ENCODE data around the gene LRRC55. TPM values are rescaled to one million over a fixed set of nuclear protein-coding genes. Genes with fewer than 3 reads are reported as not detected.

The LRRC55 gene
- polyA plus RNA-seq (2012; ENCODE audit: missing spikeins), result not detected

- no peak for FAIRE-seq
- DNase-seq (ENCODE audit: insufficient read length), result no peak
- TF ChIP-seq POLR2AphosphoS5 (IDR thresholded peaks at IDR 0.05; ENCODE audit: low read depth, low read length) (no peak), POLR2A (IDR thresholded peaks at IDR 0.05; ENCODE audit: low read depth, low read length) (no peak), TAF1 (IDR thresholded peaks at IDR 0.05; ENCODE audit: borderline replicate concordance, low read depth, low read length) (no peak)
These were observed at the start of gene LRRC55 for GRCh38 chr11:57181678-57182305. Gene LRRC55 (plus strand): TSS chr11:57181953. CDS start chr11:57182023, 70 bp downstream.

GRCh38 chr11:57133366-57134038, 48.3 kb upstream of the LRRC55 start:
- DNase-seq (ENCODE audit: insufficient read length) (no peak), FAIRE-seq (no peak)
- TF ChIP-seq TAF1 (IDR thresholded peaks at IDR 0.05; ENCODE audit: borderline replicate concordance, low read depth, low read length) (no peak), POLR2A (IDR thresholded peaks at IDR 0.05; ENCODE audit: low read depth, low read length) (no peak), POLR2AphosphoS5 (IDR thresholded peaks at IDR 0.05; ENCODE audit: low read depth, low read length) (no peak)

GRCh38 chr11:57134284-57134683, 47.5 kb upstream of the LRRC55 start:
- TF ChIP-seq POLR2A (IDR thresholded peaks at IDR 0.05; ENCODE audit: low read depth, low read length), result no peak
- TF ChIP-seq TAF1 (IDR thresholded peaks at IDR 0.05; ENCODE audit: borderline replicate concordance, low read depth, low read length), result no peak
- no peak for TF ChIP-seq POLR2AphosphoS5 (IDR thresholded peaks at IDR 0.05; ENCODE audit: low read depth, low read length)
- FAIRE-seq (no peak), DNase-seq (ENCODE audit: insufficient read length) (no peak)

- FAIRE-seq, result no peak
- TF ChIP-seq TAF1 (IDR thresholded peaks at IDR 0.05; ENCODE audit: borderline replicate concordance, low read depth, low read length) (no peak), POLR2A (IDR thresholded peaks at IDR 0.05; ENCODE audit: low read depth, low read length) (no peak), POLR2AphosphoS5 (IDR thresholded peaks at IDR 0.05; ENCODE audit: low read depth, low read length) (no peak)
- no peak for DNase-seq (ENCODE audit: insufficient read length)
These were observed 46.6 kb upstream of the LRRC55 start for GRCh38 chr11:57135020-57135751.

GRCh38 chr11:57140568-57140967, 41.2 kb upstream of the LRRC55 start:
- FAIRE-seq (no peak), DNase-seq (ENCODE audit: insufficient read length) (no peak)
- TF ChIP-seq POLR2AphosphoS5 (IDR thresholded peaks at IDR 0.05; ENCODE audit: low read depth, low read length), result no peak
- no peak for TF ChIP-seq POLR2A (IDR thresholded peaks at IDR 0.05; ENCODE audit: low read depth, low read length)
- no peak for TF ChIP-seq TAF1 (IDR thresholded peaks at IDR 0.05; ENCODE audit: borderline replicate concordance, low read depth, low read length)

GRCh38 chr11:57143459-57143858, 38.3 kb upstream of the LRRC55 start:
- FAIRE-seq (no peak), DNase-seq (ENCODE audit: insufficient read length) (no peak)

GRCh38 chr11:57144075-57144474, 37.7 kb upstream of the LRRC55 start:
- no peak for DNase-seq (ENCODE audit: insufficient read length)
- TF ChIP-seq POLR2A (IDR thresholded peaks at IDR 0.05; ENCODE audit: low read depth, low read length) (no peak), TAF1 (IDR thresholded peaks at IDR 0.05; ENCODE audit: borderline replicate concordance, low read depth, low read length) (no peak), POLR2AphosphoS5 (IDR thresholded peaks at IDR 0.05; ENCODE audit: low read depth, low read length) (no peak)
- FAIRE-seq, result no peak

More at GRCh38 chr11:57143459-57143858, 38.3 kb upstream of the LRRC55 start:
- no peak for TF ChIP-seq TAF1 (IDR thresholded peaks at IDR 0.05; ENCODE audit: borderline replicate concordance, low read depth, low read length)
- no peak for TF ChIP-seq POLR2A (IDR thresholded peaks at IDR 0.05; ENCODE audit: low read depth, low read length)
- no peak for TF ChIP-seq POLR2AphosphoS5 (IDR thresholded peaks at IDR 0.05; ENCODE audit: low read depth, low read length)

- no peak for TF ChIP-seq POLR2AphosphoS5 (IDR thresholded peaks at IDR 0.05; ENCODE audit: low read depth, low read length)
- no peak for TF ChIP-seq POLR2A (IDR thresholded peaks at IDR 0.05; ENCODE audit: low read depth, low read length)
- no peak for TF ChIP-seq TAF1 (IDR thresholded peaks at IDR 0.05; ENCODE audit: borderline replicate concordance, low read depth, low read length)
- DNase-seq (ENCODE audit: insufficient read length), result no peak
These were observed 37.0 kb upstream of the LRRC55 start for GRCh38 chr11:57144531-57145320.

GRCh38 chr11:57146301-57146700, 35.5 kb upstream of the LRRC55 start:
- TF ChIP-seq POLR2A (IDR thresholded peaks at IDR 0.05; ENCODE audit: low read depth, low read length) (no peak), TAF1 (IDR thresholded peaks at IDR 0.05; ENCODE audit: borderline replicate concordance, low read depth, low read length) (no peak), POLR2AphosphoS5 (IDR thresholded peaks at IDR 0.05; ENCODE audit: low read depth, low read length) (no peak)
- no peak for FAIRE-seq
- DNase-seq (ENCODE audit: insufficient read length), result no peak

More at GRCh38 chr11:57144531-57145320, 37.0 kb upstream of the LRRC55 start:
- FAIRE-seq, result no peak

- FAIRE-seq, result no peak
- TF ChIP-seq POLR2A (IDR thresholded peaks at IDR 0.05; ENCODE audit: low read depth, low read length) (no peak), TAF1 (IDR thresholded peaks at IDR 0.05; ENCODE audit: borderline replicate concordance, low read depth, low read length) (no peak), POLR2AphosphoS5 (IDR thresholded peaks at IDR 0.05; ENCODE audit: low read depth, low read length) (no peak)
These were observed 33.1 kb upstream of the LRRC55 start for GRCh38 chr11:57148621-57149020.

GRCh38 chr11:57150454-57150917, 31.3 kb upstream of the LRRC55 start:
- TF ChIP-seq POLR2A (IDR thresholded peaks at IDR 0.05; ENCODE audit: low read depth, low read length) (no peak), TAF1 (IDR thresholded peaks at IDR 0.05; ENCODE audit: borderline replicate concordance, low read depth, low read length) (no peak), POLR2AphosphoS5 (IDR thresholded peaks at IDR 0.05; ENCODE audit: low read depth, low read length) (no peak)
- DNase-seq (ENCODE audit: insufficient read length) (no peak), FAIRE-seq (no peak)

More at GRCh38 chr11:57148621-57149020, 33.1 kb upstream of the LRRC55 start:
- no peak for DNase-seq (ENCODE audit: insufficient read length)

All from GM12892 (cell line).